Fibroblast of the aortic adventitia (primary cell): ENCODE measurements around the gene SPDYE4. TPM values are rescaled to one million over a fixed set of nuclear protein-coding genes. Genes with fewer than 3 reads are reported as not detected.

Experiments used
- DNase-seq: peaks from one replicate; pipeline ENCODE4 v3.0.0-alpha.2; 2010; ENCODE audit warnings: low read depth
- H3K4me3 ChIP-seq: 2 replicates; pipeline ENCODE4 v1.5.1; 2011; ENCODE audit warnings: low read depth, mild to moderate bottlenecking, control low read depth, low read length, moderate library complexity
- total RNA-seq: library from RNA; depleted of rRNA; stranded (reverse); fragments of >200 nt; gene quantifications from 2 replicates; pipeline ENCODE4 v1.2.3, GENCODE V29; 2012; ENCODE audit warnings: low replicate concordance
- TF ChIP-seq, protein P1 (sequence below): IDR thresholded peaks from 2 replicates; pipeline ENCODE4 v1.5.1; 2011; ENCODE audit warnings: mild to moderate bottlenecking, low read length, control low read depth, inconsistent platforms; ENCODE audit not compliant: insufficient read depth

The SPDYE4 gene
- total RNA-seq, 1 donor, result not detected

DNA sequence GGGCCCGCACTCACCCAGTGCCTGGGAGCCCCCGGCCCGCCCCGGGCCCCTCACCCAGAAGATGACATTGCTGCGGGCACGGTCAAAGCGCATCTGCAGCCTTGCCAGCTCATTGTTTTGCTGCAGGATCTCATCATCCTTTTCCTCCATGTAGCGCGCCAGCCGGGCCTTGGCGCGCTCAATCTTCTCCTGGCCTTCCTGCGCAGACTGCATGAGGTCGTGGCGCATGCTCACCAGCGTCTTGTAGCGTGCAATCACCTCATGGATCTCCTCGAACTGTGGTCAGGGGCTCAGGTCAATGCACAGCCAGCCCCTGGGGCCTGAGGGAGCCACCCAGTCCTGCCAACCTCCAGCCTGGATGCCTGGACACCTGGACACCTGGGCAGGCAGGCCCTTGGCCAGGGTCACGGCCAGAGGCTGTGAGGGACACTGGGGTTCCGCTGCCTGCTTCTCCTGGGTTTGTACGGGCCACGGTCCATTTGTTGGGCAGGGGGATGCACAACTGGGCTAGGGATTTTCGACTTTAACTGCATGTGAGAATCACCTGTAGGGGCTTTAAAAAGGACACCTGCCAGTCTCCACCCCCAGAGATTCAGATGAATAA, 22.9 kb downstream of the SPDYE4 start:
- TF ChIP-seq, protein P1, sequence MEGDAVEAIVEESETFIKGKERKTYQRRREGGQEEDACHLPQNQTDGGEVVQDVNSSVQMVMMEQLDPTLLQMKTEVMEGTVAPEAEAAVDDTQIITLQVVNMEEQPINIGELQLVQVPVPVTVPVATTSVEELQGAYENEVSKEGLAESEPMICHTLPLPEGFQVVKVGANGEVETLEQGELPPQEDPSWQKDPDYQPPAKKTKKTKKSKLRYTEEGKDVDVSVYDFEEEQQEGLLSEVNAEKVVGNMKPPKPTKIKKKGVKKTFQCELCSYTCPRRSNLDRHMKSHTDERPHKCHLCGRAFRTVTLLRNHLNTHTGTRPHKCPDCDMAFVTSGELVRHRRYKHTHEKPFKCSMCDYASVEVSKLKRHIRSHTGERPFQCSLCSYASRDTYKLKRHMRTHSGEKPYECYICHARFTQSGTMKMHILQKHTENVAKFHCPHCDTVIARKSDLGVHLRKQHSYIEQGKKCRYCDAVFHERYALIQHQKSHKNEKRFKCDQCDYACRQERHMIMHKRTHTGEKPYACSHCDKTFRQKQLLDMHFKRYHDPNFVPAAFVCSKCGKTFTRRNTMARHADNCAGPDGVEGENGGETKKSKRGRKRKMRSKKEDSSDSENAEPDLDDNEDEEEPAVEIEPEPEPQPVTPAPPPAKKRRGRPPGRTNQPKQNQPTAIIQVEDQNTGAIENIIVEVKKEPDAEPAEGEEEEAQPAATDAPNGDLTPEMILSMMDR, result no peak
- DNase-seq, result no peak
- no peak overlapping the region for H3K4me3 ChIP-seq

DNA sequence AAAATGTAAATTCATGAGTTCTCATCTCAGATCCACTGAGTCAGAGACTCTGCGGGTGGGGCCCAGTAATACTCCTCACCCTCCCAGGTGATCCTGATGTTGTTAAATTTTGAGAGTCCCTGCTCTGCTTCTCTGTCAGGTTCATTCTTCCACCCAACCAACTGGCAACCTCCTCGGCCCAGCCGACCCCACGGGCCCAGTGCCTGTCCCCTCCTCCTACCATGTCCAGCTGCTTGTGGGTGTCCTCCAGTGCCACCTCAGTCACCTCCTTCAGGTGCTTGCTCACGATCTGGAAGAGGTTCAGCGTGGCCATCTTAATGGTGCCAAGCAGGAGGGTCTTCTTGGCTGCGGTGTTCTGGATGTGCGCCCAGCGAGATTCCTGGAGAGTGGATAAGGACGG, 23.5 kb downstream of the SPDYE4 start:
- H3K4me3 ChIP-seq, result no peak overlapping the region
- TF ChIP-seq, protein P1, result no peak
- no peak for DNase-seq

DNA sequence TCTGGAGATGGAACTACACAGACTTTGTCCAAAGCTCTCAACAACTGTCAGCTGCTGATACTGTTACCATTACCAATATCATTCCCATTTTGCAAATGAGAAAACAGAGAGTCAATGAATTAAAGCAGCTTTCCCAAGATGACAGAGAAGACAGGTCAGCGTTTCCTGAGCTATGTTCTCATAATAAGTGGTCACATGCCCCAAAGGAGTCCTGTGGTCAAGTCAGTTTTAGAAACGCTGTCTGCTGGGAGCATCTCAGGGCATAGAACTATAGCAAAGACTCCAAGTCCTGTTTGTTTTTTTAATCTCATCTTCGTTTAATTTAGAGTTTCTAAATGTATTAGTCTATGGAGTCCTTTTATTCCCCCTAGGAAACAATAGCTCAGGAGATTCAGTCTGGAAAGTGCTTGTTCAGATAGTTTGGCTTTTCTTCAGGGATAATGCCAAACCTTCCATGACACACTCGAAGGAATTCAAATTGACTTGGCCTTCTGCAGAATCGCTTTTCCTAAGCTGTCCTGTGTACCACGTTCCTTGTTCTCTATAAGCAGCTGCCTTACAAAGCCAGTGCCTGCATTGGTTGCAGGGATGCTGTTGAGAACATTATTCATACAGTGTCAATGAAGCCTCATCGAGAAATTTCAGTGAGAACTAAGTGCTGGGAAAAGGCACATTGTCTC, 25.8 kb downstream of the SPDYE4 start:
- TF ChIP-seq, protein P1, result no peak
- peak; percentile 61 for DNase-seq
- H3K4me3 ChIP-seq, result no peak overlapping the region

DNA sequence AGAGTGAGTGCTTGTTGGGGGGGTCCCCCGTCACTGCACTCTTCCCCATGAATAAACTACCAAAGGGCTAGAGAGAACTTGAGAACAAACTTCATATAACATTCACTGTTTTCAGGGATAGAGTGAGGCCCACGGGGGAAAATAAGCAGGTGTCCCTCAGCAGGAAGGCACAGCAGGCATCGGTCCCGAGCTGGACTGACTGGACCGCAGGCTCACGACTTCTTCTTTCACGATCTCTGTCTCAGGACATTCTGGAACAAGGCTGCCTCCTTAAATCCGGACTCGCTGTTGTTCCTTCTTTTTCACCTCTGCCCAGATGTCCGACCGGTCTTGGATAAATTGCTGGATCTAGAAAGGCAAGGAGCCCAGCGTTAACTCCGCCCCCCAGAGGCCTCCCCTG, 28.5 kb downstream of the SPDYE4 start:
- TF ChIP-seq, protein P1, result no peak
- H3K4me3 ChIP-seq, result no peak overlapping the region
- no peak for DNase-seq

DNA sequence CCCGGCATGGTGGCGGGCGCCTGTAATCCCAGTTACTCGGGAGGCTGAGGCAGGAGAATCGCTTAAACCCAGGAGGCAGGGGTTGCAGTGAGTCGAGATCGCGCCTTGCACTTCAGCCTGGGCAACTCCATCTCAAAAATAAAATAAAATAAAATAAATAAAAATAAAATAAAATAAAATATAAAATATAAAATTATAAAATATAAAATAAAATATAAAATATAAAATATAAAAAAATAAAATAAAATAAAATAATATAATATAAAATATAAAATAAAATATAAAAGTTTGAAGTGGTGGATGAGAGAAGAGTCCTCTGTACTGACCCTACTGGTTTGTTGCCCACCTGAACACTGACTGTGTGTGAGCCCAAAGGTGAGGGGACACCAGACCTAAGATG, 28.9 kb downstream of the SPDYE4 start:
- H3K4me3 ChIP-seq, result no peak overlapping the region
- no peak for DNase-seq
- TF ChIP-seq, protein P1, result no peak

DNA sequence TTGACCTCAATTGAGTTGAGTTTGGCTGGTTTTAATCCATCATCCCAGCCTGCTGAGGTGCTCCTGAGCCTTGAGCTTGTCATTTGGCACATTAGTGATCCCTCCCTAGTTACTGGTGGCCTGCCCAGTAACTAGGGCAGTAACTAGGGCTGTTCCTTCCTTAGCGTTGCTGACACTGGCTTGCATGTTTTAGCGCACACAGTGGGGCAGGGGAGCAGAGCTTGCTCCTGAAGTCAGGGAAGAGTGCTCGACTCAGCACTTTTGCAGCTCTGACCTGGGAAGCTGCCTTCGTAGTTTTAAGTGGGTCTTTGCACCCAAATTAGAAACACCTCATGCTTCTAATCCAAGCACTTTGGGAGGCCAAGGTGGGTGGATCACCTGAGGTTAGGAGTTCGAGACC, 29.4 kb downstream of the SPDYE4 start:
- peak; percentile 14 for DNase-seq
- TF ChIP-seq, protein P1, result no peak
- H3K4me3 ChIP-seq, result no peak overlapping the region
